Upper lobe of left lung (tissue), 4 donors: ENCODE data around the gene GAR1.
"Not testable (repeated sequence)": the region's sequence is repeated elsewhere in the genome, so short reads cannot be mapped to it uniquely, and the experiment has no call there.

Experiments used
- CTCF ChIP-seq, 6 experiments: fragments of 450-650 bp in 4 of 6; fragments of 200-600 bp in 2 of 6; sonication (generic) in 2 of 6; IDR thresholded peaks; one replicate each; pipeline ENCODE4 v1.5.1; 2016 to 2019; ENCODE audit warnings: antibody characterized with exemption in 6 of 6
- EP300 ChIP-seq, 4 donors: sonication (generic); formaldehyde crosslinking; IDR thresholded peaks; one replicate each; pipeline ENCODE4 v1.5.1; 2017; ENCODE audit warnings: antibody characterized with exemption in 4 of 4, control low read depth in 2 of 4

- TF ChIP-seq EP300, CTCF (IDR thresholded peaks at IDR 0.05): not testable (repeated sequence)
These were observed 44.1 kb downstream of the GAR1 start for GRCh38 chr4:109859426-109860300.
